AML-193 (cell line): ENCODE results near the gene SMARCA4.
"Not testable (repeated sequence)": the region's sequence is repeated elsewhere in the genome, so short reads cannot be mapped to it uniquely, and the experiment has no call there.

Experiments used
- DNase-seq, 2 experiments: peaks; one replicate each; lab custom pipeline; 2025; lab: John Stamatoyannopoulos, UW

The SMARCA4 gene

GRCh38 chr19:10979951-10980381, 19.1 kb downstream of the SMARCA4 start:
- no peak for DNase-seq

DNA sequence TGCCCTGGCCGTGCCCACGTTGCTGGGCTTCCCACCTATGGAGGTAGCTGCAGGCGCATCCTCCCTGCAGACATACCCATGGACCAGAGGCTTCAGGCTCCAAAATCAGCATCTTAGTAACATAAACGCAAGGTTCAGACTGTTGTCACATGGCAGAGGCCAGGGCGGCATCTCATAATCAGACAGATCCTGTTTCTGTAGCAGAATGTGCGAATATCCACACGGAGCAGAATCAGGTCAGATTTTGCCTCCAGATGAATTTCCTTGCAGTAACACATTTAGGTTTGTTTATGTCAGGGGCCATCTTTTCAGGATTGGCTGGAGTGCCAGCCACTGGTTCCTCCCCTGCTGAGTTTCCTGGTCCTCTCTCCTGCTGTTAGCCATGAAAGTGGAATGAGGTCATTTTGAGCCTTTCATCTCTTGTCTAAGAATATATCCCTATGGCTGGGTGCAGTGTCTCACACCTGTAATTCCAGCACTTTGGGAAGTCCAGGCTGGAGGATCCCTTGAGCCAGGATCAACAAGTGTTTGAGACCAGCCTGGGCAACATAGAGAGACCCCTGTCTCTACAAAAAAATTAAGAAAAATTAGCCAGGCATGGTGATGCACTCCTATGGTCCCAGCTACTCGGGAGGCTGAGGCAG, 20.5 kb downstream of the SMARCA4 start:
- no peak for DNase-seq

- DNase-seq, result no peak
Measured at GRCh38 chr19:10983026-10983425, 22.2 kb downstream of the SMARCA4 start.

DNA sequence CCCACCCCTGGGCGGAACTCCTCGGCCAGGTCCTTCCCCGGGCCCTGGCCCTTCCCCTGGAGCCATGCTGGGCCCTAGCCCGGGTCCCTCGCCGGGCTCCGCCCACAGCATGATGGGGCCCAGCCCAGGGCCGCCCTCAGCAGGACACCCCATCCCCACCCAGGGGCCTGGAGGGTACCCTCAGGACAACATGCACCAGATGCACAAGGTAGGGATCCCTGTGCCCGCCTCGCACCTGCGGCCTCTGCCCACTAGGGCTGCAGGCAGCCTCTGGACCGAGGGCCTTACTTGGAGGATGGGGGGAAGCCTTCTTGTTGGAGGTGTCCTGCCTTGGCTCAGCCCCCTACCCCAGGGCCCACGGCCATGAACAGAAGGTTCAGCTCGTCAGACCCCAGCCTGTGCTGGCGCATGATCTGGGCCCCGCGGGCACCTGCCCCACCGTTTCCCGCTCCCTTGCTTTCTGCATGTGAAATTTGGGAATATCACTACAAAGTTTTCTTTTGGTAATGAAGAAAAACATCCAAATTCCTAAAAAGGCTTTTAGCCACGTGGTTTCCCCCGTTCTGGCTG, 23.4 kb downstream of the SMARCA4 start:
- DNase-seq, result no peak

DNA sequence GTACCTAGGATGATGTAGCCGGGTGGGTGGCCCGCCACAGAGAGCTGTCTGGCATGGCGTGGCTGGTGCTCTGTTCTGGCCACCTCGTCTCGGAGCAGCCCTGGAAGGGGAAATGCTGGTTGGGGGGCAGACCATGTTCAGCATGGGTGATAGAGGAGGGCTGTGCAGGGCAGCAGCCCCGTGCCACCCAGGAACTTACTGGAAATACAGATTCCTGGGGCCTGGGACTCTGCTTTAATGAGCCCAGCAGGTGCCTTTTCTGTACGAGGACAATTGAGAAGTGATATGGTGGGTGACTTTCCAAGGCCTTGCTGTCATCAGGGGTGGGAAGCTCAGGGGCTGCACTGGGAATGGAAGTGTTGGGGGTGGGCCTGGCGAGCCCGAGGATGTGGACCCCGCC, 24.7 kb downstream of the SMARCA4 start:
- no peak for DNase-seq

- DNase-seq, result no peak
Measured at GRCh38 chr19:10986301-10987127, 25.7 kb downstream of the SMARCA4 start.

DNA sequence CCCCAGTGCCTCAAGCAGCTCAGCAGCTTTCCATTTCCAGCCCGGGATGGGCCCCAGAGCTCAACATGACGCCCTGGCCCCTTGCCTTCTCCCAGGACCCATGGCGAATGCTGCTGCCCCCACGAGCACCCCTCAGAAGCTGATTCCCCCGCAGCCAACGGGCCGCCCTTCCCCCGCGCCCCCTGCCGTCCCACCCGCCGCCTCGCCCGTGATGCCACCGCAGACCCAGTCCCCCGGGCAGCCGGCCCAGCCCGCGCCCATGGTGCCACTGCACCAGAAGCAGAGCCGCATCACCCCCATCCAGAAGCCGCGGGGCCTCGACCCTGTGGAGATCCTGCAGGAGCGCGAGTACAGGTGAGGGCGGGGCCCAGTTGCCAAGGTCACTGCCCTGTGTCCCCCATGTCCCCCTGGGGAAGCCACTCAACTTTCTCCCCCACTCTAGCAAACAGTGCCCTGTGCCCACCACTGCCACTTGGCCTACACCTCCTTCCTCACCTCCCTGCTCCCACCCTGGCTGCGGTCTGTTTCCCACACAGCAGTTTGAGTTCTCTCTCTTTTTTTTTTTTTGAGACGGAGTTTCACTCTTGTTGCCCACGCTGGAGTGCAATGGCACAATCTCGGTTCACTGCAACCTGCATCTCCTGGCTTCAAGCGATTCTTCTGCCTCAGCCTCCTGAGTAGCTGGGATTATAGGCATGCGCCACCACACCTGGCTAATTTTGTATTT, 26.9 kb downstream of the SMARCA4 start:
- no peak for DNase-seq

DNA sequence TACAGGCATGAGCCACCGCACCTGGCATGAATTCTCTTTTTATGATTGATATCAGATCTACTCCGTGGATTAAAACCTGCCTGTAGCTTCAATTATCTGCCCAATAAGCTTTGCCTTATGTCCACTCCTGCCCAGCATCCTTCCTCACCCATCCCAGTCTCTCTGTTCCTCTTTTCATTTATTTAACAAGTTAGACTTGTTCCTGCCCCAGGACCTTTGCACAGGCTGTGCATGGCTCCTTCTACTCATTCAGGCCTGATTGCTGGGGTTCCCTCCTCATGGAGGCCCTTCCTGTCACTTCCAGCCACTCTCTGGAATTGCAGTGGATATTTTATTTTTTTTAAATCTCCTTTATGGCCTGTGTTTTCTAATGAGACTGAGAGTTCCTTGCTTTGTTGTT, 27.6 kb downstream of the SMARCA4 start:
- DNase-seq, result no peak

GRCh38 chr19:10988921-10989320, 28.1 kb downstream of the SMARCA4 start:
- DNase-seq, result no peak

DNA sequence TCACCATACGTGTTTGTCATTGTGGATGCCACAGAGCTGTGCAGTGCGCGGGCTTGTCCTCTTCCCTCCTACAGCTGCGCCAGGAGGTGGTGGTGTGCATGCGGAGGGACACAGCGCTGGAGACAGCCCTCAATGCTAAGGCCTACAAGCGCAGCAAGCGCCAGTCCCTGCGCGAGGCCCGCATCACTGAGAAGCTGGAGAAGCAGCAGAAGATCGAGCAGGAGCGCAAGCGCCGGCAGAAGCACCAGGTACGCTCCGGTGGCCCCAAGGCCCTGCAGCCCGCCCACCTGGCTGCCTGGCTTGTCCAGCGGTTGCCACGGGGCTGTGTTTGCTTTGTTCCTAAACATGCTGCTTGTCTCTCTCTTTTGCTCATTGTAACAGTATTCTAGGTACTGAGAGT, 30.2 kb downstream of the SMARCA4 start:
- no peak for DNase-seq

DNA sequence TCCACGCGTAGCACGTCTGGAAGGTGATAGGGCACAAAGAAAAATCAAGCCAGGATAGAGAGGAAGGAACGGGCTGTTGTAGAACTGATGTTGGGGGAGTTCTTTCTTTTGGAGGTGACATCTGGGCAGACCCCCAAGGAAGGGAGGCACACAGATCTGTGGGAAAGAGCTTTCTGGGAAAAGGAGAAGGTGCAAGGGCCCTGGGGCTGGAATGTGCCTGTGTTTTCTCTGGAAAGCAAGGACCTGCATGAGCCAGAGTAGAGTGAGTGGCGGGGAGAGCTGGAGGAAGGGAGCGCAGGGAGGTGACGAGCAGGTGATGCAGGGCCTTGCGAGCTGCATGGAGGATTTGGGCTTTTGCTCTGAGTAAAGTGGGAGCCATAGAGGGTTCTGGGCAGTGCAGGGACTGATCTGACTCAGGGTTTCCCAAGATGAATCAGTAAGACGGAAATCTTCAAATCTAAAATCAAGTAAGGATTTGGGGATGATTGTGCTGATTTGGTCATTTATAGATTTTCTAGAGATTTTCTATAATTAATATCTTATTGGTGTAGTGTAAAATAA, 30.8 kb downstream of the SMARCA4 start:
- DNase-seq, result no peak

- not testable (repeated sequence) for DNase-seq
Measured at GRCh38 chr19:10992174-10992573, 31.3 kb downstream of the SMARCA4 start.

DNA sequence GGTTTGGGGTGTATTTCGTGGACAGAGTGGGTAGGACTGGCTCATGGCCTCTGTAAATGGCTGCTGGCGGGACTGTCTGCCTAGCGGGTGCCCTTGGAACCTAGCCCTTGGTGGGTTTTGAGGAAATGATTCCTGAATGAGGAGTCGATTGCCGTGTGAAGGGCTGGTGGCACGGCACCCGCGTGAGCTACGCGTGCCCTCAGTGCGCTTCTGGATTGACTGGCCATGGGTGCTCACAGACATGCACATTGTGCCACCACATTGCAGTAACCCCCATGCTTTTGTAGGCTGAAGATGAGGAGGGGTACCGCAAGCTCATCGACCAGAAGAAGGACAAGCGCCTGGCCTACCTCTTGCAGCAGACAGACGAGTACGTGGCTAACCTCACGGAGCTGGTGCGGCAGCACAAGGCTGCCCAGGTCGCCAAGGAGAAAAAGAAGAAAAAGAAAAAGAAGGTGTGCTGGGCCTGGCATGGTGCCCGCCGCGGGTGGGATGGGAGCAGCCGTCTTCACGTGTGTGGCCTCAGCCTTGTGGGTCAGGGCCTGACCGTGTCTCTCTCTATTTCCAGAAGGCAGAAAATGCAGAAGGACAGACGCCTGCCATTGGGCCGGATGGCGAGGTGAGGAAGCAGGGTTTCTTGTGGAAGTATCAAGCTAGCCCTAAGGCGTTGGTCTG, 35.2 kb downstream of the SMARCA4 start:
- DNase-seq, result no peak

- DNase-seq, result no peak
Measured at GRCh38 chr19:10998045-10998533, 37.3 kb downstream of the SMARCA4 start.

GRCh38 chr19:10998666-10999065, 37.8 kb downstream of the SMARCA4 start:
- DNase-seq, result no peak

- DNase-seq, result no peak
Measured at GRCh38 chr19:11005521-11005920, 44.7 kb downstream of the SMARCA4 start.

DNA sequence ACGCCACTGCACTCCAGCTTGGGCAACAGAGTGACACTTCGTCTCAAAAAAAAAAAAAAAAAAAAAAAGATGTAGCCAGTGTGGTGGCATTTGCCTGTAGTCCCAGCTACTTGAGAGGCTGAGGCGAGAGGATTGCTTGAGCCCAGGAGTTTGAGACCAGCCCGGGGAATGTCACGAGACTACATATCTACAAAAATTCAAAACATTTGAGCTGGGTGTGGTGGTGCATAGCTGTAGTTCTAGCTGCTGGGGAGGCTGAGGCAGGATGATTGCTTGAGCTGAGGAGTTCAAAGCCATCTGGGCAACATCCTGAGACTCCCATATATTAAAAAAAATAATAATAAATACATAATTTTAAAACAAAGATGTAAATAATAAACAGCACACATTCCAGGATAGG, 46.6 kb downstream of the SMARCA4 start:
- no peak for DNase-seq

- no peak for DNase-seq
Measured at GRCh38 chr19:11007962-11008532, 47.2 kb downstream of the SMARCA4 start.

DNA sequence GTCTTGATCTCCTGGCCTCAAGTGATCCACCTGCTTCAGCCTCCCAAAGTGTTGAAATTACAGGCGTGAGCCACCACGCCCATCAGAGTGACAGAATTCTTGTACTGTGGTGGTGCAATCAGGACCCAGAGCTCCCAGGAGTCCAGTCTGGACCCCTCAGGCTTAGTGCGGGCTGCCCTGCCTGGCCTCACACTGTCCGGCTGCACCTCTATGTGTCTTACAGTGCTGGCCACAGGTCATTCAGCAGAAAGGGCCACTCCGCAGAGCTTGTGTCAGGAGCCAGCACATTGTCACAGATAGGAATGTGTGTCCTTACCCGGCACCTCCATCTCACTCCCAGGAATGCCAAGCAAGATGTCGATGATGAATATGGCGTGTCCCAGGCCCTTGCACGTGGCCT, 49.2 kb downstream of the SMARCA4 start:
- no peak for DNase-seq

- DNase-seq, result no peak
Measured at GRCh38 chr19:11012507-11012906, 51.7 kb downstream of the SMARCA4 start.

DNA sequence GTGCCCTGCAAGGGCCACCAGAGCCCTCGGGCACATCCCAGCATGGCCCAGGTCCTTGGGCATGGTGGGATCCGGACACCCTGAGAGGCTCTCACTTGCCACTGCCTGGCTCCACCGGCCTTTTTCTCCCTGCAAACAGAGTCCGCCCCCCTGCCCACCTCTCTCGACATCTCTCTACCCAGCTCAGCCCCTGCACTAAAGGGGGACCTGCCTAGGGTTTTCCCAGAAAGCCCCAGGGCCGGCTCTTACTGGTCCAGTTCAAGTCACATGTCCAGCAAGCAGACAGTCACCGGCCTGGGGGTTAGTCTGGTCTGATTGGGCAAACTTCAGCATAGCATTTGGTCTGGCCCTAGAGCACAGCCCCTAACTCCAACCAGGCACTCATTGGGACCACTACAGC, 52.9 kb downstream of the SMARCA4 start:
- no peak for DNase-seq
